ENCODE data around the gene FRK.

DNA sequence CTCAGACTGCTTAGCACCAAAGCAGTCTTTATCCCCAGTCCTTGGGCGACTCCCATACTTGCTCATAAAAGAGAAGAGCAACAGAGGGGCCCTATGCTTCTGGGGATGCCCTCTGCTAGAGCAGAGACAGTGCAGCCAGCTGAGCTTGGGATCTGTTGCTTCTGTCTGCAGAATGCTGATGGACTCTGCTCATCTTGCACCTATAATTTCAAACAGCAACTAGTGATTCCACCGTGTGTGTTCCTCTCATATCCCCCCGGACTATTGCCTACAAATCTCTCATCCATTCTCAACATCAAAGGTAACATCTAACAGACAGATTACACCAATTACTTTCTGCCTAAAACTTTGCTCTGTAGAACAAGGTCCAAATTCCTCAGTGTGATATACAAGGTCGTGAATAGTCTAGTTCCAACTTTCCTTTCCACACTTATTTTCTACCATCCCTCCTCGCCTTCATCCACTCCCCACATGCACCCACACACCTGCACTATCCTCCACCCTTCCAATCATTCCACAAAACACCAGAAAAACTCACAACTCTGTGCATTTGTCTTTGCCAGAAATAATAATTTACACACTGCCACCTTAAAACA, 62.6 kb downstream of the FRK start:
- TF ChIP-seq CTCF (conservative IDR thresholded peaks at IDR 0.05; ENCODE audit: low read length) (no peak), EZH2phosphoT487 (IDR thresholded peaks at IDR 0.05; ENCODE audit: borderline replicate concordance, low read depth, low read length) (no peak)

Measured in OCI-LY7 (cell line).